NCI-H1105 (cell line): ENCODE results near the gene IL31.

Experiments
- DNase-seq: peaks from one replicate; lab custom pipeline; 2025; lab: John Stamatoyannopoulos, UW

The IL31 gene

DNA sequence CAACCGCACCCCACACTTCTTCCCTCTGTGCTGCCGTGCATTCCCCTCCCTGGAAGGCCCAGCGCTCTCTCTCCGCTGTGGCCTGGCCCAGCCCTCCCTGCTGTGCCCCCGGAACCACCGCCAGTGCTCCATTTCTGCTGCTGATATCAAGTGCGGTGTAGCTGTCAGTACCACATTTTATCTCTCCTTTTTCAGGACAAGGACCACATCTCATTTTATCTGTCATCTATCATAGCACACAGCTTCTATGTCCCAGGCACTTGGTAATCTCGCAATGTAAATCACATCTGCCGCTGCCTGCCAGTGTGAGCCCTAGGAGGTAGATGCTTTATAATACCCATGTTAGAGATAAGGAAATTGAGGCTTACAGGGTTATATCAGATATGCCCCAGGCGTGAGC is 18.3 kb downstream of the IL31 start:
- no peak for DNase-seq

DNA sequence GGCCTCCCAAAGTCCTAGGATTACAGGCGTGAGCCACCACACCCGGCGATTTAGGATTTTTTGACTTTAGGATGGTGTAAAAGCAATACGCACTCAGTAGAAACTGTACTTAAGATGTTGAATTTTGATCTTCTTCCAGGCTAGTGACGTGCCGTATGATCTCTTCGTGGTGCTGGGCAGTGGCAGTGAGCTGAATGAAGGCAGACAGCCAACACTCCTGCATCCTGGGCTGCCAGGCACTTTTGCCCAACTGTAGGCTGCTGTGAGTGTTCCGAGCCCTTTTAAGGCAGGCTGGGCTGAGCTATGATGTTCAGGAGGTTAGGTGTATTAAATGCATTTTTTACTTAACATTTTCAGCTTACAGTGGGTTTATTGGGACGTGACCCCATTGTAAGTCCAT is 21.3 kb downstream of the IL31 start:
- no peak for DNase-seq

GRCh38 chr12:122150127-122150681 is 23.8 kb downstream of the IL31 start:
- no peak for DNase-seq

GRCh38 chr12:122148657-122149056 is 25.4 kb downstream of the IL31 start:
- no peak for DNase-seq

GRCh38 chr12:122147514-122148290 is 26.3 kb downstream of the IL31 start:
- DNase-seq = no peak

DNA sequence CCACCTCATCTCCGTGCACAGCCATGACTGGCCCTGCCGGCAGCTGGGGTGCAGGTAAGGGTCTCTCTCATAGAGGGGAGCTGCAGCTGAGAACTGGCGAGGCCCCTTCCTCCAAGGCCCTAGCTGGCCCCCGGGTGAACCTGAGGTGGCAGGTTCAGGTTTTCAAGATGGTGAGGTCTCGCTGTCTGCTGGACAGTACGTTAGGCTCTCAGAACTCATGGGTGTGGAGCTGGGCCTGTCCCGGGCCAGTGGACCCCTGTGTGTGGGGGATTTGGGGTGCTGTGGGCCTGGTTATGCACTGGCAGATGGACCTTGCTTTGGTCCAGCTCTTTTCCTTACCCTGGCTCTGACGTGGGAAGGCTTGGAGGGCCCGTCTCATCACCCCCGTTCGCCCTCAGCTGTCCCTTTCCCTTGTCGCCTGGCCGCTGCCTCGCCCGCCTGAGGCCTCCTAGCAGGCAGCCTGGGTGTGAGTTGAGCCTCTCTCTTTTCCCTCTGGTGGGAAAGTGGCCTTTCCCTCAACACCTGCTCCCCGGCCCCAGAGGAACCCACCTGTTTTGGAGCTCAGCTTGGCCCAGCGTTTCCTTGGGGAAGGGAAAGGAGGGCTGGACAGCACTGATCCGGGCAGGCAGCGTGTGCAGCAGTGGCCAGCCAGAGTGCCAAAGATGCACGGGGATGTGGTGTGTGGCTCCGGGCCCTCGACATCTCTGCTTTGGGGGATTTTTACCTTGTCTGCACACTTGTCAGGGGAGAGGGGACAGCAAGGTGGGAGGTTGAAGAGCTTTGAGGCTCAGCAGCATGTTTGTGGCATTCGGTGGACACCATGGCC is 28.3 kb downstream of the IL31 start:
- no peak for DNase-seq

- no peak for DNase-seq
Measured at GRCh38 chr12:122144885-122145284, 29.1 kb downstream of the IL31 start.

DNA sequence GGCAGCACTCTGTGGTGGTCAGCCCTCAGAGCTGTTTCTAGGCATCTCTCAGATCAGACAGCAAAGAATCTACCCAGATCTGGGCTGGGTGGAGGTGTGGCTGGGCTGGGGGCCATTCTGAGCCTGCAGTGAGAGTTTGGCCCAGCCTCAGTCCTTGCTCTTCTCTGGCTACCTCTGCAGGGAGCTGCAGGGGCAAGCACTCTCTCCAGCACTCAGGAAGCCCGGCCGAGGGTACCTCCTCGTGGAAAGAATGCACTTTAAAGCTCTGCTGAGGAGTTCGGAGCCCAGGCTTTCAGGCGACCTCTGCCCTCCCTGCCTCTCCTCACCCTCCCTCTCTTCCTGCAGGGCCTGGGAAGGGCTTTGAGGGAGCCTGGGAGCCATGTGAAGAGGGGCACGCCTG is 31.2 kb downstream of the IL31 start:
- no peak for DNase-seq

DNA sequence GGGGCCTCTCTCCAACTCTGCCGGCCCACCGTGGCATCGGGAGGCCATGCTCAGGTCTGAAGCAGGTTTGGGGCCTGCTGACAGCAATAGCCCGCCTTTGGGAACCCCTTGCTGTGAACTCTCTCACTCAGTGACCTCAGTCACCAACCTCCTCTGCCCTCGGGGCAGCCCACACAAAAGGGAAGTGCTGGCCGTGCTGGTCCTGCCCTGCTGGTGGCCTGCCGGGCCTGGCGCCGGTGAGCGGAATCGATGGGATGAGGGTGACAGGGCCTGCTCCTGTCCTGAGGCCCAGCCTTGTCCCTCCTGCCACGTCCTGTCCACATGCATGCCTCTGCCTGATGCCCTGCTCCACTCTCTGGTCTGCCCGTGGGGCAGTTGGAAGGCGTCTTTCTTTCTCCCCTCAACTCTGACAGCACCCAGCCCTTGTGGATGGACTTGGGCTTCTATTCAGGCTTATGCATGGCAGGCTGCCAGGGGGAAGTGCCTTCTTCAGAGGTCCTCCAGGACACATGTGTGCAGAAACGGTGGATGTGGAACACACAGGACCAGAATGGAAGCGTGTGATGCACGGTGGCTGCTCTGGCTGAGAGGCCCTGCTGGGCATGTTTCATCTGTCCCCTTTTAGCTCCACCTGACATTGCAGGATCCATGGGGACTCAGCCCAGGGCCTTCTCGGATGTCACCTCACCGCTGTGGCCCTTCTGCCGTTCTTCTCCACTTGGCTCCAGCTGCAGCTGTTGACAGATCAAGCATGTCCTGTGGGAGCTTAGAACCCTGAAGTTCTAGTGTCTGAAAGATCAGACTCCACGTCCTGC is 31.9 kb downstream of the IL31 start:
- no peak for DNase-seq

GRCh38 chr12:122140467-122141257 is 33.4 kb downstream of the IL31 start:
- no peak for DNase-seq

DNA sequence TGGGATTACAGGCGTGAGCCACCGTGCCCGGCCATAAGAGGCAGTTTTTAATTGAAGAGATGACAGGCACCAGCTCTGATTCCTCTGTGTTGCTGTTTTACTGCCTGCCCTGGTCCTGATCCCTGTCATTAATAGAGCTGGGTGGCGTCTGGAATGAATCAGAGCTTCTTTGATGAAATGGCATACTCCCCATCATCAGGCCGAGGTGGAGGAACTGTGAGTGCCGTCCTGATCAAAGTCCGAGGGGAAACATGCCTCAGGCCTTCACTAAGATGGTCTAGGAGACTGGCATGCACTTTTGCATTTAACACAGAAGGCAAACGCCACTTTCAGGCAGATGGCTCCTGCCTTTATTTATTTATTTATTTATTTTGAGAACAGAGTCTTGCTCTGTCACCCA is 34.1 kb downstream of the IL31 start:
- DNase-seq = no peak

GRCh38 chr12:122139266-122139665 is 34.8 kb downstream of the IL31 start:
- DNase-seq = no peak

DNA sequence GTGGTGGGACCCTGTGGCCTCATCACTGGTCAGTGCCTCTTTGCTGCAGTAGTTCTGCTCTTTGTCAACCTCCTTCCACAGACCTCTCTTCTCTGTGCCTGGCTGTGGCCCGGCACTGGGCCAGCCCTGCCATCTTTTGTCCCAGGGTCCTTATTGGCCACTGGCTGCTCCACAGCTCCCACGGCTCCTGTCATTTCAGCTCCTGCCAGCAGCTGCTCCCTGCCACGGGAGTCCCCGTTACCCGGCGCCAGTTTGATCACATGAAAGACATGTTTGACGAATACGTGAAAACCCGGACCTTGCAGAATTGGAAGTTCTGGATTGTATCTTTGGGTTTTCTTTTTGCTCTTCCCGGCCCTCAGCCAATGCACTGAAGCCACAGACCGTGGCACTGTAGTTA is 35.4 kb downstream of the IL31 start:
- no peak for DNase-seq

GRCh38 chr12:122138181-122138580 is 35.8 kb downstream of the IL31 start:
- DNase-seq = no peak

GRCh38 chr12:122137681-122138080 is 36.3 kb downstream of the IL31 start:
- DNase-seq = no peak

GRCh38 chr12:122137229-122137628 is 36.8 kb downstream of the IL31 start:
- no peak for DNase-seq

DNA sequence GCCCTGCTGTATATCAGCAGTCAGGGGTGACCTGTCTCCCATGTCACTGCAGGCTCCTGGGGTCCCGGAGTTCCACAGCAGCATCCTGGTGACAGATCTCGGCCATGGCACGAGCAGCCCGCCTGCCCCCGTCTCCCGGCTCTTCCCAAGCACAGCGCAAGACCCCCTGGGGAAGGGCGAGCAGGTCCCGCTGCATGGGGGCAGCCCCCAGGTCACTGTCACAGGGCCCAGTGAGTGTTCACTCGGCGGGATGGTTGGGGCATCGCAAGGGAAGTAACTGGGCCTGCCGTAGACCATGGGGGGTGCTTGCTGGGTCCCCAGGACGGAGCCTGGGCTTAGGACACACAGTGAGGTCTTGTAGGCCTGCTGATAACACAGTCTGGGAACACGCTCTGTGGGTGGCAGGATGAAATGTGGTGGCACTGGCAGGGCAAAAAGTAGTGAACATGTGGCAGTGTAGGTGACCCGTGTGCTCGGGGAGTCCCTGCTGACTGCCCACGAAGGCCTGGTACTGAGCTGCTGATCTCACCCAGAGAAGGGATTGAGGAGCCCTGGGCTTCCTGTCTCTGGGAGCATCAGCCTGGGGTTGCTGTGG is 38.5 kb downstream of the IL31 start:
- DNase-seq = no peak

- no peak for DNase-seq
Measured at GRCh38 chr12:122133192-122133950, 40.6 kb downstream of the IL31 start.

DNA sequence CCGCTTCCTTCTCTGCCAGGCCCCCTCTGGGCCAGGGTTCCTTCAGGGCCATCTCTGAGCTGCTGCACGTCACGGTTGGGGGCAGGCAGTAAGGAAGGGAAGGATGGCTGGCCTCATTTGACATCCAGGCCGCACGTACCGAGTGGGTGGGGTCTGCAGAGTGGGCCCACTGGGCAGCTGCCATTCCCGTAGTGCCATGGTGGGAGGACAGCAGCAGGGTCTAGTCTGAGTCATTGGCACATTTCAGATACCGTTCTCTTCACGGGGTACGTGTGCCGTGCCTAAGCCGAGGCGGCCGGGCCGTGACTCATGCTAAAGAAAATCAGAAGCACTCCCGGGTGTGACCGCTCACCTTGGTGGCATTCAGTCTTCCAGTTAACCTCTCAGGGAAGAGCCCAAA is 43.9 kb downstream of the IL31 start:
- DNase-seq = no peak

DNA sequence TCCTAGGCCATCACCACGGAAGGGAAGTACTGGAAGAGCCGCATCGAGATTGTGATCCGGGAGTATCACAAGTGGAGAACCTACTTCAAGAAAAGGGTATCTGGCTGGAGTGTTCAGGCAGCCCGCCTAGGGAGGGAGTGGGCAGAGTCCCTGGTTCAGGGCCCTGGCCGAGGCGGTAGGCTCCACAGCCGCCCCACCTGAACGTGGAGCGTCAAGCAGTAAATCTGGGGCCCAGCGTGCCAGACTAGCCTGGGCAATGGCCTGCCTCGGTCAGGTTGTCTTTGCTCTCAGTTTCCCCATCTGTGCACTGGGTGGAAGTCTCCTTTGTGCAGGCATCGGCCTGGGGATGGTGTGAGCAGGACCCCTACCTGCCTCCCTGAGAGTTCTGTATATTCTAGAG is 44.9 kb downstream of the IL31 start:
- no peak for DNase-seq
